Posterior cingulate gyrus (tissue), 11 donors: ENCODE data around the gene TCL1A.

Source experiments
- DNase-seq, 10 donors: peaks; one replicate each; pipeline versions ENCODE4 v3.0.0 to v3.0.0-alpha.2; 2020 to 2021; ENCODE audit warnings: mixed read lengths in 3 of 10
- intact Hi-C: fragments of 100-400 bp; cut with DNase I; formaldehyde crosslinking; loops from one replicate; pipeline ENCODE4 v1.15.1; 2023

TCL1A gene

GRCh38 chr14:95707327-95707726, 6.6 kb downstream of the TCL1A start:
- intact Hi-C loops, result no loop called here
- no peak for DNase-seq

- DNase-seq, result no peak
- intact Hi-C loops, result no loop called here
These were observed 8.4 kb downstream of the TCL1A start for GRCh38 chr14:95705518-95705917.

- no peak for DNase-seq
- intact Hi-C loops, result no loop called here
These were observed 10.1 kb downstream of the TCL1A start for GRCh38 chr14:95703805-95704204.

GRCh38 chr14:95703341-95703740, 10.6 kb downstream of the TCL1A start:
- no peak for DNase-seq
- intact Hi-C loops, result no loop called here

GRCh38 chr14:95701846-95702221, 12.1 kb downstream of the TCL1A start:
- intact Hi-C loops, result no loop called here
- no peak for DNase-seq

- intact Hi-C loops, result no loop called here
- no peak for DNase-seq
These were observed 13.5 kb downstream of the TCL1A start for GRCh38 chr14:95700221-95700976.

GRCh38 chr14:95699412-95699811, 14.5 kb downstream of the TCL1A start:
- intact Hi-C loops, result no loop called here
- DNase-seq, result no peak

- intact Hi-C loops, result no loop called here
- DNase-seq, result no peak
These were observed 15.6 kb downstream of the TCL1A start for GRCh38 chr14:95698287-95698686.

GRCh38 chr14:95697764-95698163, 16.2 kb downstream of the TCL1A start:
- intact Hi-C loops, result no loop called here
- DNase-seq, result no peak

- no peak for DNase-seq
- intact Hi-C loops, result no loop called here
These were observed 17.2 kb downstream of the TCL1A start for GRCh38 chr14:95696741-95697140.

- intact Hi-C loops, result no loop called here
- DNase-seq, result no peak
These were observed 18.0 kb downstream of the TCL1A start for GRCh38 chr14:95695913-95696312.

GRCh38 chr14:95695051-95695450, 18.9 kb downstream of the TCL1A start:
- DNase-seq, result no peak
- intact Hi-C loops, result no loop called here

GRCh38 chr14:95692109-95692508, 21.8 kb downstream of the TCL1A start:
- intact Hi-C loops, result no loop called here
- no peak for DNase-seq

- intact Hi-C loops, result no loop called here
- DNase-seq, result no peak
These were observed 22.3 kb downstream of the TCL1A start for GRCh38 chr14:95691591-95691990.

- no peak for DNase-seq
- intact Hi-C loops, result no loop called here
These were observed 23.1 kb downstream of the TCL1A start for GRCh38 chr14:95690815-95691214.

GRCh38 chr14:95689441-95689840, 24.5 kb downstream of the TCL1A start:
- intact Hi-C loops, result no loop called here
- no peak for DNase-seq

GRCh38 chr14:95686935-95687334, 27.0 kb downstream of the TCL1A start:
- intact Hi-C loops, result no loop called here
- no peak for DNase-seq

GRCh38 chr14:95685978-95686922, 27.7 kb downstream of the TCL1A start, which contains the start of gene TCL1B:
Gene TCL1B, plus strand, starts transcription at chr14:95686426. Its CDS starts 42 bp downstream, at chr14:95686468.
- peak in 1 of 10 donors; percentile 67 for DNase-seq
- intact Hi-C loops, result no loop called here

- intact Hi-C loops, result no loop called here
These were observed 30.1 kb downstream of the TCL1A start for GRCh38 chr14:95683793-95684192.

GRCh38 chr14:95681153-95681552, 32.8 kb downstream of the TCL1A start:
- intact Hi-C loops, result no loop called here
- DNase-seq, result no peak

More at GRCh38 chr14:95683793-95684192, 30.1 kb downstream of the TCL1A start:
- no peak for DNase-seq

GRCh38 chr14:95679998-95680735, 33.8 kb downstream of the TCL1A start:
- no peak for DNase-seq
- intact Hi-C loops, result no loop called here
